K562 (cell line): Measurements from ENCODE around the gene JHY. TPM values are rescaled to one million over a fixed set of nuclear protein-coding genes. Genes with fewer than 3 reads are reported as not detected.

Source experiments
- ATAC-seq: fragments of 200-7000 bp; cut with Tn5 transposase; 3 replicates; pipeline ENCODE4 v1.9.1; 2020; ENCODE audit warnings: moderate library complexity
- BruUV-seq: library from RNA; stranded (reverse); fragments of 400-500 nt; replicated peaks from 2 replicates; lab custom pipeline; 2021; lab: Mats Ljungman, UMichigan
- CTCF ChIA-PET: fragments of 300-600 bp; formaldehyde crosslinking; extraction: SDS; loops from one replicate; lab custom pipeline; 2021; ENCODE audit warnings: low intra/inter-chr PET ratio; lab: Yijun Ruan, JAX
- POLR2A ChIA-PET: fragments of 300-600, 350-650 bp; sonication (Branson Sonifier 250); formaldehyde crosslinking; extraction: SDS; loops from one replicate; lab custom pipeline; 2021; ENCODE audit warnings: antibody characterized with exemption, inconsistent platforms; lab: Yijun Ruan, JAX
- DNase-seq, 4 experiments: peaks; one replicate each; pipeline versions ENCODE4 v3.0.0 to v3.0.0-alpha.2; 2011 to 2018; ENCODE audit warnings: low spot score in 3 of 4, mixed read lengths in 3 of 4; ENCODE audit errors: extremely low read depth in 1 of 4
- FAIRE-seq: peaks from 2 replicates; lab custom pipeline; 2011; peaks lifted over from hg19 to GRCh38; lab: Jason Lieb, UNC
- H2AFZ ChIP-seq: 2 replicates; pipeline ENCODE4 v1.6.0; 2011; ENCODE audit warnings: low read depth, low read length, control low read depth, inconsistent platforms
- H3K27ac ChIP-seq: fragments of 200-600 bp; 3 replicates; pipeline ENCODE4 v1.8.0; 2011; ENCODE audit warnings: low read depth, mild to moderate bottlenecking, control low read depth, inconsistent platforms, low read length, moderate library complexity, mixed read lengths; ENCODE audit errors: extremely low read depth
- H3K27me3 ChIP-seq, 2 experiments: fragments of 300-600 bp in 1 of 2; 2 replicates in 1 of 2; 3 replicates in 1 of 2; pipeline versions ENCODE4 v1.6.0 to v1.8.0; 2011; ENCODE audit warnings: inconsistent platforms in 2 of 2, low read length in 2 of 2, mild to moderate bottlenecking in 1 of 2, mixed read lengths in 1 of 2, moderate library complexity in 1 of 2; ENCODE audit not compliant: control insufficient read depth in 2 of 2, insufficient read depth in 2 of 2
- H3K36me3 ChIP-seq: fragments of 300-600 bp; 3 replicates; pipeline ENCODE4 v1.8.0; 2011; ENCODE audit warnings: mild to moderate bottlenecking, low read length, inconsistent platforms; ENCODE audit not compliant: control insufficient read depth, insufficient read depth
- H3K4me1 ChIP-seq, 2 experiments: fragments of 200-600 bp in 1 of 2; replicated peaks in 1 of 2; 2 replicates in 1 of 2; 3 replicates in 1 of 2; pipeline versions ENCODE4 v1.5.1 to v1.8.0; 2011; ENCODE audit warnings: inconsistent platforms in 2 of 2, low read length in 2 of 2, mild to moderate bottlenecking in 1 of 2, mixed read lengths in 1 of 2, moderate library complexity in 1 of 2; ENCODE audit not compliant: control insufficient read depth in 2 of 2, insufficient read depth in 2 of 2
- H3K4me2 ChIP-seq: 2 replicates; pipeline ENCODE4 v1.6.1; 2011; ENCODE audit warnings: low read length, control low read depth, inconsistent platforms, mixed read lengths; ENCODE audit not compliant: insufficient read depth
- H3K4me3 ChIP-seq: fragments of 200-600 bp; sonication (generic), shearing (Covaris generic); 2 replicates; pipeline ENCODE4 v1.5.1; 2016; ENCODE audit warnings: control low read depth, inconsistent platforms
- H3K79me2 ChIP-seq: fragments of 200-600 bp; 3 replicates; pipeline ENCODE4 v1.8.0; 2011; ENCODE audit warnings: low read length, inconsistent platforms; ENCODE audit not compliant: control insufficient read depth, insufficient read depth
- H3K9ac ChIP-seq, 2 experiments: 2 replicates each; pipeline versions ENCODE4 v1.6.0 to v1.6.1; 2011; ENCODE audit warnings: low read depth in 2 of 2, low read length in 2 of 2, control low read depth in 1 of 2, inconsistent platforms in 1 of 2, mild to moderate bottlenecking in 1 of 2, mixed read lengths in 1 of 2; ENCODE audit not compliant: insufficient read depth in 1 of 2
- H3K9me1 ChIP-seq: one replicate; pipeline ENCODE4 v1.6.0; 2011; ENCODE audit warnings: inconsistent platforms, mild to moderate bottlenecking, low read length, moderate library complexity; ENCODE audit not compliant: control insufficient read depth, insufficient read depth
- H3K9me3 ChIP-seq: replicated peaks from 2 replicates; pipeline ENCODE4 v1.5.1; 2011; ENCODE audit warnings: low read depth, low read length, inconsistent platforms; ENCODE audit not compliant: control insufficient read depth, insufficient read depth
- H4K20me1 ChIP-seq: replicated peaks from 2 replicates; pipeline ENCODE4 v1.6.1; 2011; ENCODE audit warnings: low read length, inconsistent platforms, mixed read lengths; ENCODE audit not compliant: control insufficient read depth, insufficient read depth
- BACH1 ChIP-seq: fragments of 200-800 bp; sonication (Bioruptor generic); IDR thresholded peaks from 2 replicates; pipeline ENCODE4 v1.6.1; 2016; ENCODE audit warnings: missing genetic modification characterization, missing compliant biosample characterization
- BCL6 ChIP-seq: fragments of 250-450 bp; sonication (Bioruptor Pico); IDR thresholded peaks from 2 replicates; pipeline ENCODE4 v1.4.0; 2020
- ETS2 ChIP-seq: IDR thresholded peaks from 2 replicates; pipeline ENCODE4 v1.6.1; 2016; ENCODE audit warnings: borderline replicate concordance, missing genetic modification characterization, mild to moderate bottlenecking, moderate library complexity, missing compliant biosample characterization; ENCODE audit not compliant: poor library complexity, severe bottlenecking
- HNRNPH1 ChIP-seq: fragments of 200-400 bp; formaldehyde crosslinking; optimal IDR thresholded peaks from 2 replicates; pipeline ENCODE3; 2017; ENCODE audit warnings: low read depth, mild to moderate bottlenecking, low read length, moderate library complexity
- HNRNPUL1 ChIP-seq: fragments of 200-400 bp; formaldehyde crosslinking; IDR thresholded peaks from 2 replicates; pipeline ENCODE4 v1.6.1; 2017; ENCODE audit warnings: low read length
- MTA2 ChIP-seq: fragments of 450-650 bp; IDR thresholded peaks from 2 replicates; pipeline ENCODE4 v1.6.1; 2016; ENCODE audit warnings: low read depth
- PHB ChIP-seq: fragments of 250-450 bp; sonication (Bioruptor Pico); IDR thresholded peaks from 2 replicates; pipeline ENCODE4 v1.5.0; 2021
- RAD21 ChIP-seq, 2 experiments: fragments of 250-450 bp in 1 of 2; fragments of 450-650 bp in 1 of 2; sonication (Bioruptor Pico) in 1 of 2; formaldehyde crosslinking in 1 of 2; IDR thresholded peaks in 1 of 2; conservative IDR thresholded peaks in 1 of 2; 2 replicates each; pipeline versions ENCODE4 v1.4.0 to v1.8.0; 2020 to 2022; ENCODE audit warnings: mild to moderate bottlenecking in 2 of 2, moderate library complexity in 1 of 2
- SAP30 ChIP-seq: fragments of 200-600 bp; sonication (generic); IDR thresholded peaks from 2 replicates; pipeline ENCODE4 v1.6.1; 2012; ENCODE audit warnings: borderline replicate concordance, low read depth, mild to moderate bottlenecking, moderate library complexity, low read length, control low read depth, inconsistent platforms; ENCODE audit not compliant: insufficient read depth, poor library complexity, severe bottlenecking
- SMARCE1 ChIP-seq: fragments of 450-650 bp; IDR thresholded peaks from 2 replicates; pipeline ENCODE4 v1.7.1; 2016; ENCODE audit warnings: mild to moderate bottlenecking
- TEAD1 ChIP-seq, 2 experiments: fragments of 450-650 bp in 1 of 2; sonication (generic) in 1 of 2; formaldehyde crosslinking; IDR thresholded peaks; 2 replicates each; pipeline versions ENCODE4 v1.4.0 to v1.8.0; 2020 to 2022; ENCODE audit warnings: mild to moderate bottlenecking in 2 of 2, missing genetic modification reagents in 1 of 2
- ZNF212 ChIP-seq: fragments of 450-650 bp; formaldehyde crosslinking; IDR thresholded peaks from 2 replicates; pipeline ENCODE4 v1.4.0; 2020; ENCODE audit warnings: mild to moderate bottlenecking
- ZNF717 ChIP-seq: fragments of 250-450 bp; sonication (Bioruptor Pico); IDR thresholded peaks from 2 replicates; pipeline ENCODE4 v1.5.0; 2021
- ZNF79 ChIP-seq: fragments of 250-450 bp; sonication (Bioruptor Pico); IDR thresholded peaks from 2 replicates; pipeline ENCODE4 v1.4.0; 2020; ENCODE audit warnings: low read depth, mild to moderate bottlenecking, moderate library complexity
- WGBS: fragments of 100-300 bp; shearing (Covaris generic); methylation state at CpG from one replicate; pipeline ENCODE4 v1.1.6; 2016; ENCODE audit warnings: low coverage, mixed read lengths; ENCODE audit not compliant: insufficient coverage; ENCODE audit errors: missing lambda C conversion rate; 5-methylcytosine and 5-hydroxymethylcytosine counted together
- in situ Hi-C: fragments of 300-500 bp; cut with MboI; formaldehyde crosslinking; loops from 4 replicates; pipeline ENCODE4 v1.15.0; 2018; ENCODE audit warnings: inconsistent platforms, mixed read lengths
- intact Hi-C: fragments of 100-400 bp; cut with micrococcal nuclease; formaldehyde crosslinking; loops from 2 replicates; pipeline ENCODE4 v1.14.2; 2022
- polyA plus RNA-seq, 8 experiments: library from polyadenylated mRNA; depleted of rRNA in 4 of 8; stranded (reverse) in 5 of 8; unstranded in 3 of 8; fragments of >200 nt; fragmentation: Nextera tagmentation in 2 of 8; fragmentation: Illumina TruSeq in 1 of 8; extraction: Ambion mirVana in 2 of 8; extraction: Trizol in 1 of 8; gene quantifications; 2 replicates each; pipeline versions ENCODE4 v1.2.1 to v1.2.3, GENCODE V29; 2011 to 2014; ENCODE audit warnings: inconsistent platforms in 1 of 8, missing spikeins in 1 of 8
- total RNA-seq, 7 experiments: library from RNA; depleted of rRNA in 6 of 7; stranded (reverse); fragments of >200 nt in 6 of 7; fragmentation: Illumina TruSeq in 2 of 7; extraction: Trizol in 2 of 7; gene quantifications; 2 replicates each; pipeline versions ENCODE4 v1.2.1 to v1.2.3, GENCODE V29; 2011 to 2021; ENCODE audit warnings: low replicate concordance in 1 of 7
- TF ChIP-seq, protein P1 (sequence below): fragments of 450-650 bp; IDR thresholded peaks from one replicate; pipeline ENCODE4 v1.6.1; 2018; ENCODE audit warnings: mild to moderate bottlenecking, moderate library complexity; ENCODE audit not compliant: partially characterized antibody
- TF ChIP-seq, protein P2 (sequence below): sonication (generic); formaldehyde crosslinking; IDR thresholded peaks from 2 replicates; pipeline ENCODE4 v1.8.1; 2023; ENCODE audit warnings: mild to moderate bottlenecking, missing genetic modification reagents

JHY gene
- total and polyA plus RNA-seq, 9 of the 15 experiments (the other 6 are each of a cell fraction or from before 2014, with no cell fraction given), result not detected

DNA sequence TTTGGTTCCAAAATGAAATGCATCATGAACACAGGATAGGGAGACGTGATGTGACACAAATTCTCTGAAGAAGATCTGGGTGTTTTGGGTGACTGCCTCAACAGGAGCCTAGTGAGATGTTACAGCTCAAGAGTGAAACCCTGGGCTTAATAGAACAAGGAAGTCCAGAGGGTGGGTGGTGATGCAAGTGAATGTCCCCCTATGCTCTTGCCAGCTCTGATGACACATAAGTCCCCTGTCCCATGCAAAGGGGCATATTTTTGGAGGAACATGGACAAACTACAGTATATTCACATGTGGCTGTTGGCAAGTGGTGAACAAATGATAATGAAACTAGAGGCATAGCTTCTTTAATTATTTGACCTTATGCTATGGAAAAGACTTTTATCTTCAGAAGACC is 35.1 kb upstream of the JHY start:
- CTCF ChIA-PET, result no interaction called here
- H4K20me1 ChIP-seq, result no peaks in the 10 kb centered on the region
- intact Hi-C loops (no loop called here), in situ Hi-C loops (no loop called here)
- no peaks in the 10 kb centered on the region for H3K9me1 ChIP-seq
- H2AFZ ChIP-seq, result no peak overlapping the region
- 0% methylated on average over 1 of the region's 1 CpG for WGBS
- ATAC-seq, result no peak
- BruUV-seq, result no TSS peak
- H3K27ac ChIP-seq, result no peak overlapping the region
- no peaks in the 10 kb centered on the region for H3K4me1 ChIP-seq
- H3K4me2 ChIP-seq, result no peak overlapping the region
- H3K4me3 ChIP-seq, result no peak overlapping the region
- no peaks in the 10 kb centered on the region for H3K9me3 ChIP-seq
- POLR2A ChIA-PET, result no interaction called here
- no peaks in the 10 kb centered on the region; a peak in 2 of 5 replicates for H3K27me3 ChIP-seq
- H3K36me3 ChIP-seq, result no peaks in the 10 kb centered on the region
- TF ChIP-seq BACH1 (no peak), HNRNPUL1 (no peak), ETS2 (tag) (no peak), SMARCE1 (no peak), HNRNPH1 (no peak), ZNF212 (CRISPR knock-in tag) (no peak)
- no peaks in the 10 kb centered on the region for H3K79me2 ChIP-seq
- DNase-seq, result no peak
- H3K9ac ChIP-seq, result no peak overlapping the region
- FAIRE-seq, result no peak

GRCh38 chr11:122848186-122848585 is 34.4 kb upstream of the JHY start:
- no peaks in the 10 kb centered on the region for H3K9me3 ChIP-seq
- ChIA-PET POLR2A (no interaction called here), CTCF (no interaction called here)
- ATAC-seq, result no peak
- no peak overlapping the region for H3K4me2 ChIP-seq
- no peak for FAIRE-seq
- no peaks in the 10 kb centered on the region for H3K4me1 ChIP-seq
- WGBS, result 0% methylated on average over 1 of the region's 1 CpG
- in situ Hi-C loops (no loop called here), intact Hi-C loops (no loop called here)
- H3K4me3 ChIP-seq, result no peak overlapping the region
- H3K27ac ChIP-seq, result no peak overlapping the region
- BruUV-seq, result no TSS peak
- no peak for DNase-seq
- H3K79me2 ChIP-seq, result no peaks in the 10 kb centered on the region
- H4K20me1 ChIP-seq, result no peaks in the 10 kb centered on the region
- no peak overlapping the region for H3K9ac ChIP-seq
- H3K9me1 ChIP-seq, result no peaks in the 10 kb centered on the region
- H3K36me3 ChIP-seq, result no peaks in the 10 kb centered on the region
- H2AFZ ChIP-seq, result no peak overlapping the region
- H3K27me3 ChIP-seq, result no peaks in the 10 kb centered on the region; a peak in 2 of 5 replicates
- no peak for TF ChIP-seq RAD21 (CRISPR knock-in tag; conservative IDR thresholded peaks at IDR 0.05 in 1 of 2, IDR thresholded peaks at IDR 0.05 in 1 of 2)
- TF ChIP-seq TEAD1 (CRISPR knock-in tag; IDR thresholded peaks at IDR 0.05), result no peak
- no peak for TF ChIP-seq BCL6
- TF ChIP-seq ZNF79 (CRISPR knock-in tag), result no peak
- no peak for TF ChIP-seq PHB
- TF ChIP-seq MTA2, result no peak
- TF ChIP-seq, protein P1, sequence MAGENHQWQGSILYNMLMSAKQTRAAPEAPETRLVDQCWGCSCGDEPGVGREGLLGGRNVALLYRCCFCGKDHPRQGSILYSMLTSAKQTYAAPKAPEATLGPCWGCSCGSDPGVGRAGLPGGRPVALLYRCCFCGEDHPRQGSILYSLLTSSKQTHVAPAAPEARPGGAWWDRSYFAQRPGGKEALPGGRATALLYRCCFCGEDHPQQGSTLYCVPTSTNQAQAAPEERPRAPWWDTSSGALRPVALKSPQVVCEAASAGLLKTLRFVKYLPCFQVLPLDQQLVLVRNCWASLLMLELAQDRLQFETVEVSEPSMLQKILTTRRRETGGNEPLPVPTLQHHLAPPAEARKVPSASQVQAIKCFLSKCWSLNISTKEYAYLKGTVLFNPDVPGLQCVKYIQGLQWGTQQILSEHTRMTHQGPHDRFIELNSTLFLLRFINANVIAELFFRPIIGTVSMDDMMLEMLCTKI, result no peak
- TF ChIP-seq ZNF717 (CRISPR knock-in tag), result no peak
- TF ChIP-seq SAP30, result no peak
- TF ChIP-seq, protein P2, sequence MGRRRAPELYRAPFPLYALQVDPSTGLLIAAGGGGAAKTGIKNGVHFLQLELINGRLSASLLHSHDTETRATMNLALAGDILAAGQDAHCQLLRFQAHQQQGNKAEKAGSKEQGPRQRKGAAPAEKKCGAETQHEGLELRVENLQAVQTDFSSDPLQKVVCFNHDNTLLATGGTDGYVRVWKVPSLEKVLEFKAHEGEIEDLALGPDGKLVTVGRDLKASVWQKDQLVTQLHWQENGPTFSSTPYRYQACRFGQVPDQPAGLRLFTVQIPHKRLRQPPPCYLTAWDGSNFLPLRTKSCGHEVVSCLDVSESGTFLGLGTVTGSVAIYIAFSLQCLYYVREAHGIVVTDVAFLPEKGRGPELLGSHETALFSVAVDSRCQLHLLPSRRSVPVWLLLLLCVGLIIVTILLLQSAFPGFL (CRISPR knock-in tag), result no peak
